Measurements from ENCODE around the gene TRDMT1.

GRCh38 chr10:17200001-17200911 lies 1.2 kb downstream of the TRDMT1 start:
- TF ChIP-seq CTCF (conservative IDR thresholded peaks at IDR 0.05) = no peak
- TF ChIP-seq EZH2 (IDR thresholded peaks at IDR 0.05; ENCODE audit: low read depth) = no peak
